ENCODE measurements around the gene PRRX2. TPM values are rescaled to one million over a fixed set of nuclear protein-coding genes. Genes with fewer than 3 reads are reported as not detected.

Gene PRRX2
- total RNA-seq, 1 donor from 2014 or later, result not detected

DNA sequence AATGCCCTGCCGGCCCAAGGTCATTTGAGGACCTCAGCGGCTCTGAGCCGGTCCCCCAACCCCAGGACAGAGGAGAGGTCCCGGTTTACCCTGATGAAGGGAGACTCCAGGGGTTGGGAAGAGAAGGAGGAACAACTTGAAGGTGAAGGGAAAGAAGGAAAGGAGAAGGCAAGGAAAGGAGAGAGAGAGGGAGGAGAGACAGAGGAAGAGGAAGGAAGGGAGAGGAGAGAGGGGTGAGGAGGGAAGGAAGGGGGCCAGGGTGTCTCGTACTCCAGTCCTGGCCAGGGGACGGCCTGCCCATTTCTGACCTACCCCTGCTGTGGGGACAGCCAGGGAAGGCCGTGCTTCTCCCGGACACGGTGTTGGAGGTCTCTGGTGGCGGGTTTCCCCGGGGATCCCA is 1.9 kb downstream of the PRRX2 start:
- TF ChIP-seq, protein P1, sequence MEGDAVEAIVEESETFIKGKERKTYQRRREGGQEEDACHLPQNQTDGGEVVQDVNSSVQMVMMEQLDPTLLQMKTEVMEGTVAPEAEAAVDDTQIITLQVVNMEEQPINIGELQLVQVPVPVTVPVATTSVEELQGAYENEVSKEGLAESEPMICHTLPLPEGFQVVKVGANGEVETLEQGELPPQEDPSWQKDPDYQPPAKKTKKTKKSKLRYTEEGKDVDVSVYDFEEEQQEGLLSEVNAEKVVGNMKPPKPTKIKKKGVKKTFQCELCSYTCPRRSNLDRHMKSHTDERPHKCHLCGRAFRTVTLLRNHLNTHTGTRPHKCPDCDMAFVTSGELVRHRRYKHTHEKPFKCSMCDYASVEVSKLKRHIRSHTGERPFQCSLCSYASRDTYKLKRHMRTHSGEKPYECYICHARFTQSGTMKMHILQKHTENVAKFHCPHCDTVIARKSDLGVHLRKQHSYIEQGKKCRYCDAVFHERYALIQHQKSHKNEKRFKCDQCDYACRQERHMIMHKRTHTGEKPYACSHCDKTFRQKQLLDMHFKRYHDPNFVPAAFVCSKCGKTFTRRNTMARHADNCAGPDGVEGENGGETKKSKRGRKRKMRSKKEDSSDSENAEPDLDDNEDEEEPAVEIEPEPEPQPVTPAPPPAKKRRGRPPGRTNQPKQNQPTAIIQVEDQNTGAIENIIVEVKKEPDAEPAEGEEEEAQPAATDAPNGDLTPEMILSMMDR (IDR thresholded peaks at IDR 0.05), result no peak
- intact Hi-C loops (cut with micrococcal nuclease), result no loop called here
- no peak for DNase-seq
- H3K36me3 Mint-ChIP-seq (ENCODE audit: low read depth), result no peaks in the 10 kb centered on the region
- ATAC-seq (ENCODE audit: low read depth), result no peak
- no peak overlapping the region for H3K27ac Mint-ChIP-seq
- no peaks in the 10 kb centered on the region for H3K9me3 Mint-ChIP-seq
- ChIA-PET CTCF (no interaction called here), POLR2A (interaction anchor here (0.9 kb wide), 1 partner anchor 621 kb away, joined by 3 read pairs; no protein-coding TSS in a partner anchor)
- H3K4me1 Mint-ChIP-seq, result peaks cover 7% of the 10 kb centered on the region
- peaks cover 28% of the 10 kb centered on the region for H3K27me3 Mint-ChIP-seq
- no peak overlapping the region for H3K4me3 Mint-ChIP-seq

DNA sequence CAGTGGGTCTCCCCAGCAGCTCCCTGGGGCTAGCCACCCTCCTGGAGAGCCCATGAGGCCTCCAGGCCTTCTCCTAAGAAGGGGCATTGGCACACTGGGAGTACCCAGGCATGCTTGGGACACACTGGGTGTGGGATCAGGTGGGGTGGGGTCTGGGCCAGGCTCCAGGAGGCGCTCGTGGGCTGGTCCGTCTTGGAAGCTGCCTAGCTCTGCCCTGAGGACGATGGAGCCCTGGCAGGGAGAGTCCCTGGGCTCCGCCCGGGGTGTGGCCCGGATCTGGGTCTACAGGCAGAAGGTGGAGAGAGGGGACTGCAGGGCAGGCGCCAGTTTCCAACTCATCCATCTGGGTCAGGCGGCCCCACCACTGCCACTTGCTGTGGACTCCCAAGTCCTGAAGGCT is 2.4 kb downstream of the PRRX2 start:
- Mint-ChIP-seq H3K4me3 (no peak overlapping the region), H3K4me1 (peaks cover 7% of the 10 kb centered on the region), H3K27me3 (peaks cover 28% of the 10 kb centered on the region), H3K27ac (no peak overlapping the region), H3K9me3 (no peaks in the 10 kb centered on the region), H3K36me3 (ENCODE audit: low read depth) (no peaks in the 10 kb centered on the region)
- DNase-seq, result no peak
- intact Hi-C loops (cut with micrococcal nuclease), result no loop called here
- ATAC-seq (ENCODE audit: low read depth), result no peak
- POLR2A ChIA-PET, result no interaction called here
- CTCF ChIA-PET, result no interaction called here
- TF ChIP-seq, protein P1 (IDR thresholded peaks at IDR 0.05), result no peak

DNA sequence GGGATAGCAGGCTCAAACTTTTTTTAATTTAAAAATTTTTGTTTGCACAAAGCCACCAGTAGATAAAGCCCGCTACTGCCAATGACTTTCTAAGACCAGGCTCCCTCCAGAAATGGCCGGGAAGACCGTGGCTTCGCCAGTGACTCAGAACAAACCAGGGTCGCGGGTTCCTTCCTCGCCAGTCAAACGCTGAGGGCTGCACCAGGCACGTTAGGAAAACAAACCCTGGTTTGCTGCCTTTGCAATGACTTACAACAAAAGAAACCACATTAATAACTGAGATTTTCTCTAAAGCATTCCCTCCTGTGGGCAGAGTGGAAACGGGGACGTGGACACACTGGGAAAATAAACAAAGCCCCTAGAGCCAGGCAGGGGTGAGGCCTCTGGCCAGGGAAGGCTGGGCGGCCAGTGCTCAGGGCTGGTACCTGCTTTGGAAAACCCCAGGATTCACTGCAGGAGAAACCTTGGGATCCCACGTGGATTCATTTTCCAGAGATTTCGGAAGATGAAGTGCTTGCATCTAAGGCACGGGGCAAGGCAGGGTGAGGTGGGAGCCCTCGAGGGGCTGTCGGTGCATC is 3.8 kb downstream of the PRRX2 start:
- ATAC-seq (ENCODE audit: low read depth) (no peak), DNase-seq (no peak)
- intact Hi-C loops (cut with micrococcal nuclease), result no loop called here
- no peak overlapping the region for H3K4me3 Mint-ChIP-seq
- POLR2A ChIA-PET, result interaction anchor here (0.6 kb wide), 1 partner anchor 29 kb away, joined by 6 read pairs; no protein-coding TSS in a partner anchor
- H3K36me3 Mint-ChIP-seq (ENCODE audit: low read depth), result no peaks in the 10 kb centered on the region
- no peaks in the 10 kb centered on the region for H3K9me3 Mint-ChIP-seq
- TF ChIP-seq, protein P1 (IDR thresholded peaks at IDR 0.05), result no peak
- peaks cover 28% of the 10 kb centered on the region for H3K27me3 Mint-ChIP-seq
- peaks cover 7% of the 10 kb centered on the region for H3K4me1 Mint-ChIP-seq
- CTCF ChIA-PET, result no interaction called here
- H3K27ac Mint-ChIP-seq, result no peak overlapping the region

DNA sequence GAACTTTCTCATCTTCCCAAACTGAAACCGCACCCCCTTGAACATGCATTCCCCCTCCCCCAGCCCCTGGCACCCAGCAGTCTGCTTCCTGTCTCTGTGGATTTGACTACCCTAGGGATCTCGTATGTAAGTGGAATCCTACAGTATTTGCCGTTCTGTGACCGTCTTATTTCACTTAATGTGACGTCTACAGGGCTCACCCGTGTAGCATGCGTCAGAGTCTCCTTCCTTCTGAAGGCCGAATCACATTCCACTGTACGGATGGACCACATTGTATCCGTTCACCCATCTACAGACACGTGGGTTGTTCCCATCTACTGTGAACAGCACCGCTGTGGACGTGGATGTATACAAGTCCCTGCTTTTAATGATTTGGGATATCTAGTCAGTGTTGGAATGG is 4.5 kb downstream of the PRRX2 start:
- DNase-seq (no peak), ATAC-seq (ENCODE audit: low read depth) (no peak)
- TF ChIP-seq, protein P1 (IDR thresholded peaks at IDR 0.05), result no peak
- H3K9me3 Mint-ChIP-seq, result no peaks in the 10 kb centered on the region
- no peak overlapping the region for H3K27ac Mint-ChIP-seq
- no peaks in the 10 kb centered on the region for H3K36me3 Mint-ChIP-seq (ENCODE audit: low read depth)
- peaks cover 22% of the 10 kb centered on the region for H3K27me3 Mint-ChIP-seq
- H3K4me1 Mint-ChIP-seq, result peaks cover 2% of the 10 kb centered on the region
- intact Hi-C loops (cut with micrococcal nuclease), result no loop called here
- H3K4me3 Mint-ChIP-seq, result no peak overlapping the region
- ChIA-PET CTCF (no interaction called here), POLR2A (no interaction called here)

DNA sequence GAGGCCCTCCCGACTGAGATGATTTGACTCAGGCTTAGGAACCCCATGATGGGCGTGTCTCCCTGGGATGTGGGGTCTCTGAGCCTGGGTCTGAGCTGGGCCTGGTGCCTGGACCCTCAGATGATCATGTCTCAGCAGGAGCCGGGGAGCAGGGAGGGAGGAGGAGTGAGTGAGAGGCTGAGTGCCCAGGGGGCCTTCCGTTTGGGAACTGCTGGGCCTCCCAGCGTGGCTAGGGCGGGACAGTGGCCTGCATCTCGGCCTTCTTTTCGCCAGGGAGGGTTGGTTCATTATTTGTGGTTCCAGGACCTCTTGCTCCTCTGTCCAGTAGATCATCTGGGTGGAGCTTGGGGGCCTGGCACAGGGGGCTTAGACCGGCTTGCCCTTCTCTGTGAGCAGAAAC is 5.6 kb downstream of the PRRX2 start:
- intact Hi-C loops (cut with micrococcal nuclease), result no loop called here
- Mint-ChIP-seq H3K36me3 (ENCODE audit: low read depth) (no peaks in the 10 kb centered on the region), H3K27ac (no peak overlapping the region), H3K27me3 (peaks cover 18% of the 10 kb centered on the region), H3K9me3 (no peaks in the 10 kb centered on the region), H3K4me1 (no peaks in the 10 kb centered on the region), H3K4me3 (no peak overlapping the region)
- ChIA-PET CTCF (no interaction called here), POLR2A (no interaction called here)
- TF ChIP-seq, protein P1 (IDR thresholded peaks at IDR 0.05), result no peak
- no peak for ATAC-seq (ENCODE audit: low read depth)
- DNase-seq, result no peak
